K562 (cell line): ENCODE measurements around the gene PTOV1. TPM values are rescaled to one million over a fixed set of nuclear protein-coding genes. Genes with fewer than 3 reads are reported as not detected.

ENCODE experiments used
- ATF4 ChIP-seq: fragments of 450-650 bp; formaldehyde crosslinking; IDR thresholded peaks from 2 replicates; pipeline ENCODE4 v1.4.0; 2022; ENCODE audit warnings: mild to moderate bottlenecking, moderate library complexity
- CREB1 ChIP-seq, 2 experiments: sonication (generic) in 1 of 2; formaldehyde crosslinking in 1 of 2; IDR thresholded peaks; 2 replicates each; pipeline versions ENCODE4 v1.6.1 to v1.8.0; 2012 to 2022; ENCODE audit warnings: inconsistent platforms in 1 of 2, mild to moderate bottlenecking in 1 of 2, missing genetic modification reagents in 1 of 2, moderate library complexity in 1 of 2
- ELF2 ChIP-seq: fragments of 250-450 bp; sonication (Bioruptor Pico); IDR thresholded peaks from 2 replicates; pipeline ENCODE4 v1.5.0; 2021; ENCODE audit warnings: mild to moderate bottlenecking
- ETV6 ChIP-seq, 3 experiments: fragments of 150-350 bp in 1 of 3; sonication (generic) in 1 of 3; formaldehyde crosslinking in 1 of 3; IDR thresholded peaks; 2 replicates each; pipeline versions ENCODE4 v1.6.1 to v1.8.0; 2014 to 2022; ENCODE audit warnings: borderline replicate concordance in 2 of 3, low read depth in 2 of 3, antibody characterized with exemption in 1 of 3, low read length in 1 of 3, mild to moderate bottlenecking in 1 of 3, missing genetic modification reagents in 1 of 3
- HEY1 ChIP-seq: fragments of 250-450 bp; sonication (Bioruptor Pico); IDR thresholded peaks from 2 replicates; pipeline ENCODE4 v1.5.0; 2020; ENCODE audit warnings: mild to moderate bottlenecking, moderate library complexity, borderline replicate concordance
- HMGN3 ChIP-seq: IDR thresholded peaks from 2 replicates; pipeline ENCODE4 v1.6.1; 2011; ENCODE audit warnings: borderline replicate concordance, low read depth, mild to moderate bottlenecking, mixed read lengths, low read length; ENCODE audit not compliant: insufficient read length; ENCODE audit errors: extremely low read depth
- MXI1 ChIP-seq: IDR thresholded peaks from 2 replicates; pipeline ENCODE4 v1.6.1; 2011; ENCODE audit warnings: low read depth, mild to moderate bottlenecking, improper control_type of control experiment, low read length
- NCOA6 ChIP-seq: fragments of 450-650 bp; IDR thresholded peaks from 2 replicates; pipeline ENCODE4 v1.6.1; 2017; ENCODE audit warnings: mild to moderate bottlenecking
- NCOR1 ChIP-seq: fragments of 450-650 bp; IDR thresholded peaks from 2 replicates; pipeline ENCODE4 v1.6.1; 2016; ENCODE audit warnings: mild to moderate bottlenecking, moderate library complexity
- NFE2 ChIP-seq: IDR thresholded peaks from 2 replicates; pipeline ENCODE4 v1.6.1; 2014; ENCODE audit warnings: antibody characterized with exemption, low read depth
- PHF20 ChIP-seq: fragments of 450-650 bp; IDR thresholded peaks from 2 replicates; pipeline ENCODE4 v1.6.1; 2018; ENCODE audit not compliant: partially characterized antibody
- SIN3A ChIP-seq, 2 experiments: fragments of 150-350 bp in 1 of 2; IDR thresholded peaks; 2 replicates each; pipeline ENCODE4 v1.6.1; 2011 to 2016; ENCODE audit warnings: borderline replicate concordance in 2 of 2, low read depth in 2 of 2, low read length in 2 of 2, mild to moderate bottlenecking in 2 of 2, moderate library complexity in 2 of 2; ENCODE audit not compliant: control insufficient read depth in 1 of 2
- SOX6 ChIP-seq: fragments of 450-650 bp; IDR thresholded peaks from 2 replicates; pipeline ENCODE4 v1.6.1; 2014; ENCODE audit warnings: mild to moderate bottlenecking
- SRF ChIP-seq, 2 experiments: fragments of 250-450, 450-650 bp in 1 of 2; sonication (Bioruptor Pico) in 1 of 2; sonication (generic) in 1 of 2; formaldehyde crosslinking; IDR thresholded peaks; 2 replicates each; pipeline versions ENCODE4 v1.5.0 to v1.5.1; 2020 to 2022; ENCODE audit warnings: mild to moderate bottlenecking in 1 of 2, missing genetic modification reagents in 1 of 2
- TFE3 ChIP-seq: fragments of 450-650 bp; formaldehyde crosslinking; IDR thresholded peaks from 2 replicates; pipeline ENCODE4 v1.4.0; 2020; ENCODE audit warnings: mild to moderate bottlenecking, mixed read lengths
- ZEB2 ChIP-seq: fragments of 450-650 bp; IDR thresholded peaks from 2 replicates; pipeline ENCODE4 v1.6.1; 2016
- ZNF239 ChIP-seq: fragments of 250-450 bp; sonication (Bioruptor Pico); IDR thresholded peaks from 2 replicates; pipeline ENCODE4 v1.4.0; 2020; ENCODE audit warnings: mild to moderate bottlenecking
- ZNF699 ChIP-seq: fragments of 250-450 bp; sonication (Bioruptor Pico); IDR thresholded peaks from 2 replicates; pipeline ENCODE4 v1.8.0; 2021; ENCODE audit warnings: mild to moderate bottlenecking, moderate library complexity; ENCODE audit not compliant: insufficient replicate concordance
- ZNF717 ChIP-seq: fragments of 250-450 bp; sonication (Bioruptor Pico); IDR thresholded peaks from 2 replicates; pipeline ENCODE4 v1.5.0; 2021
- ZNF780A ChIP-seq: fragments of 250-450 bp; sonication (Bioruptor Pico); IDR thresholded peaks from 2 replicates; pipeline ENCODE4 v1.5.0; 2021; ENCODE audit warnings: mild to moderate bottlenecking
- polyA plus RNA-seq, 8 experiments: library from polyadenylated mRNA; depleted of rRNA in 4 of 8; stranded (reverse) in 5 of 8; unstranded in 3 of 8; fragments of >200 nt; fragmentation: Nextera tagmentation in 2 of 8; fragmentation: Illumina TruSeq in 1 of 8; extraction: Ambion mirVana in 2 of 8; extraction: Trizol in 1 of 8; gene quantifications; 2 replicates each; pipeline versions ENCODE4 v1.2.1 to v1.2.3, GENCODE V29; 2011 to 2014; ENCODE audit warnings: inconsistent platforms in 1 of 8, missing spikeins in 1 of 8
- total RNA-seq, 7 experiments: library from RNA; depleted of rRNA in 6 of 7; stranded (reverse); fragments of >200 nt in 6 of 7; fragmentation: Illumina TruSeq in 2 of 7; extraction: Trizol in 2 of 7; gene quantifications; 2 replicates each; pipeline versions ENCODE4 v1.2.1 to v1.2.3, GENCODE V29; 2011 to 2021; ENCODE audit warnings: low replicate concordance in 1 of 7
- TF ChIP-seq, protein P1 (sequence below): sonication (generic); formaldehyde crosslinking; IDR thresholded peaks from 2 replicates; pipeline ENCODE4 v1.8.0; 2023; ENCODE audit warnings: mild to moderate bottlenecking, missing genetic modification reagents
- TF ChIP-seq, protein P2 (sequence below): IDR thresholded peaks from 2 replicates; pipeline ENCODE4 v1.6.1; 2011; ENCODE audit not compliant: insufficient read length; ENCODE audit errors: extremely low read depth

PTOV1 gene
- total and polyA plus RNA-seq, 9 of the 15 experiments (the other 6 are each of a cell fraction or from before 2014, with no cell fraction given) = 4.9 to 169 (median 43.5) TPM

- TF ChIP-seq, protein P1, sequence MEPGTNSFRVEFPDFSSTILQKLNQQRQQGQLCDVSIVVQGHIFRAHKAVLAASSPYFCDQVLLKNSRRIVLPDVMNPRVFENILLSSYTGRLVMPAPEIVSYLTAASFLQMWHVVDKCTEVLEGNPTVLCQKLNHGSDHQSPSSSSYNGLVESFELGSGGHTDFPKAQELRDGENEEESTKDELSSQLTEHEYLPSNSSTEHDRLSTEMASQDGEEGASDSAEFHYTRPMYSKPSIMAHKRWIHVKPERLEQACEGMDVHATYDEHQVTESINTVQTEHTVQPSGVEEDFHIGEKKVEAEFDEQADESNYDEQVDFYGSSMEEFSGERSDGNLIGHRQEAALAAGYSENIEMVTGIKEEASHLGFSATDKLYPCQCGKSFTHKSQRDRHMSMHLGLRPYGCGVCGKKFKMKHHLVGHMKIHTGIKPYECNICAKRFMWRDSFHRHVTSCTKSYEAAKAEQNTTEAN (CRISPR knock-in tag) = peak; percentile 97
- TF ChIP-seq ZNF699 (CRISPR knock-in tag) (no peak), HEY1 (no peak), ELF2 (CRISPR knock-in tag) (no peak), TFE3 (no peak), ETV6 (IDR thresholded peaks at IDR 0.05; ENCODE audit: borderline replicate concordance in 1 of 2, low read depth in 2 of 2, low read length in 1 of 2) (no peak; a peak in 1 of 4 replicates), ETV6 (CRISPR knock-in tag; IDR thresholded peaks at IDR 0.05; ENCODE audit: borderline replicate concordance) (peak; percentile 99; the same call in 1 of the 2 replicates), SIN3A (IDR thresholded peaks at IDR 0.05; ENCODE audit: borderline replicate concordance in 2 of 2, control insufficient read depth in 1 of 2, low read depth in 2 of 2, low read length in 2 of 2) (peak in 1 of 2 experiments; percentile 87; a peak in 2 of 4 replicates), ZEB2 (peak; percentile 79; the same call in 1 of the 2 replicates), ZNF239 (no peak), NFE2 (peak; percentile 44; the same call in 1 of the 2 replicates), SOX6 (peak; percentile 83), MXI1 (peak; percentile 77), NCOR1 (no peak), SRF (CRISPR knock-in tag; IDR thresholded peaks at IDR 0.05) (peak in 1 of 2 experiments; percentile 67; a peak in 1 of 4 replicates), ATF4 (no peak; the same call in 1 of the 2 replicates), ZNF717 (no peak), PHF20 (peak; percentile 70), CREB1 (IDR thresholded peaks at IDR 0.05) (peak; percentile 78; the same call in 1 of the 2 replicates), CREB1 (CRISPR knock-in tag; IDR thresholded peaks at IDR 0.05) (peak; percentile 94), HMGN3 (peak; percentile 80), NCOA6 (peak; percentile 91), ZNF780A (no peak)
- TF ChIP-seq, protein P2, sequence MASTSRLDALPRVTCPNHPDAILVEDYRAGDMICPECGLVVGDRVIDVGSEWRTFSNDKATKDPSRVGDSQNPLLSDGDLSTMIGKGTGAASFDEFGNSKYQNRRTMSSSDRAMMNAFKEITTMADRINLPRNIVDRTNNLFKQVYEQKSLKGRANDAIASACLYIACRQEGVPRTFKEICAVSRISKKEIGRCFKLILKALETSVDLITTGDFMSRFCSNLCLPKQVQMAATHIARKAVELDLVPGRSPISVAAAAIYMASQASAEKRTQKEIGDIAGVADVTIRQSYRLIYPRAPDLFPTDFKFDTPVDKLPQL = no peak
These were observed 38.9 kb downstream of the PTOV1 start (continued) for GRCh38 chr19:49889687-49890348.
